Endothelial cell of umbilical vein (primary cell): ENCODE measurements around the gene SC5D. TPM values are rescaled to one million over a fixed set of nuclear protein-coding genes. Genes with fewer than 3 reads are reported as not detected.

ENCODE experiments used
- BruUV-seq: library from RNA; stranded (reverse); fragments of 400-500 nt; replicated peaks from 2 replicates; lab custom pipeline; 2021; lab: Mats Ljungman, UMichigan
- CTCF ChIA-PET: fragments of 300-600, 350-600 bp; sonication (Branson Sonifier 250); formaldehyde crosslinking; loops from one replicate; lab custom pipeline; 2021; ENCODE audit warnings: antibody characterized with exemption, inconsistent platforms; lab: Charles Lee
- POLR2A ChIA-PET: fragments of 300-600, 350-600 bp; sonication (Branson Sonifier 250); formaldehyde crosslinking; loops from one replicate; lab custom pipeline; 2021; ENCODE audit warnings: antibody characterized with exemption, inconsistent platforms; lab: Charles Lee
- DNase-seq: peaks from one replicate; pipeline ENCODE4 v3.0.0-alpha.2; 2011; ENCODE audit warnings: low read depth, low spot score
- FAIRE-seq: peaks from 2 replicates; lab custom pipeline; 2011; peaks lifted over from hg19 to GRCh38; lab: Jason Lieb, UNC
- H2AFZ ChIP-seq: 2 replicates; pipeline ENCODE4 v1.6.0; 2012; ENCODE audit warnings: low read depth, low read length, control low read depth, inconsistent platforms
- H3K27ac ChIP-seq: 2 replicates; pipeline ENCODE4 v1.5.1; 2011; ENCODE audit warnings: low read depth, mild to moderate bottlenecking, control low read depth, low read length, moderate library complexity; ENCODE audit not compliant: insufficient read depth
- H3K27me3 ChIP-seq, 2 experiments: 2 replicates each; pipeline versions ENCODE4 v1.6.0 to v1.6.1; 2011; ENCODE audit warnings: low read length in 2 of 2, mixed read lengths in 1 of 2; ENCODE audit not compliant: control insufficient read depth in 2 of 2, insufficient read depth in 2 of 2
- H3K36me3 ChIP-seq, 2 experiments: 2 replicates in 1 of 2; 3 replicates in 1 of 2; pipeline ENCODE4 v1.5.1; 2011; ENCODE audit warnings: low read length in 2 of 2, mild to moderate bottlenecking in 1 of 2, moderate library complexity in 1 of 2; ENCODE audit not compliant: control insufficient read depth in 2 of 2, insufficient read depth in 2 of 2; ENCODE audit errors: extremely low read depth in 1 of 2
- H3K4me1 ChIP-seq: 3 replicates; pipeline ENCODE4 v1.5.1; 2011; ENCODE audit warnings: mild to moderate bottlenecking, low read length; ENCODE audit not compliant: control insufficient read depth, insufficient read depth; ENCODE audit errors: extremely low read depth
- H3K4me2 ChIP-seq: 2 replicates; pipeline ENCODE4 v1.6.1; 2011; ENCODE audit warnings: low read length, control low read depth, mixed read lengths; ENCODE audit not compliant: insufficient read depth
- H3K4me3 ChIP-seq, 3 experiments: fragments of 200-600 bp in 1 of 3; sonication (generic), shearing (Covaris generic) in 1 of 3; replicated peaks in 1 of 3; 2 replicates each; pipeline ENCODE4 v1.5.1; 2011 to 2016; ENCODE audit warnings: control low read depth in 3 of 3, low read length in 3 of 3, mild to moderate bottlenecking in 2 of 3, inconsistent platforms in 1 of 3, low read depth in 1 of 3, moderate library complexity in 1 of 3; ENCODE audit not compliant: insufficient read depth in 1 of 3
- H3K79me2 ChIP-seq: 2 replicates; pipeline ENCODE4 v1.6.0; 2012; ENCODE audit warnings: low read length, inconsistent platforms; ENCODE audit not compliant: control insufficient read depth, insufficient read depth
- H3K9ac ChIP-seq: replicated peaks from 2 replicates; pipeline ENCODE3; 2011; ENCODE audit warnings: low read length, control low read depth; ENCODE audit not compliant: insufficient read depth; ENCODE audit errors: extremely low read depth
- H3K9me1 ChIP-seq: replicated peaks from 3 replicates; pipeline ENCODE4 v1.6.0; 2011; ENCODE audit warnings: mild to moderate bottlenecking, low read length; ENCODE audit not compliant: control insufficient read depth, insufficient read depth; ENCODE audit errors: extremely low read depth
- H3K9me3 ChIP-seq: replicated peaks from 2 replicates; pipeline ENCODE4 v1.5.1; 2012; ENCODE audit warnings: low read length, inconsistent platforms; ENCODE audit not compliant: control insufficient read depth, insufficient read depth
- H4K20me1 ChIP-seq: replicated peaks from 2 replicates; pipeline ENCODE3; 2011; ENCODE audit warnings: mild to moderate bottlenecking, low read length; ENCODE audit not compliant: control insufficient read depth, insufficient read depth; ENCODE audit errors: extremely low read depth
- CTCF ChIP-seq, 2 donors: IDR thresholded peaks; 1 replicate in 1 of 2; 2 replicates in 1 of 2; pipeline ENCODE4 v1.5.1; 2011; ENCODE audit warnings: low read length in 2 of 2, mild to moderate bottlenecking in 2 of 2, moderate library complexity in 2 of 2, control low read depth in 1 of 2, inconsistent platforms in 1 of 2, low read depth in 1 of 2; ENCODE audit not compliant: insufficient read depth in 1 of 2; ENCODE audit errors: extremely low read depth in 1 of 2
- EZH2 ChIP-seq: IDR thresholded peaks from 2 replicates; pipeline ENCODE4 v1.6.1; 2012; ENCODE audit warnings: borderline replicate concordance, low read depth, mild to moderate bottlenecking, moderate library complexity, low read length, inconsistent platforms; ENCODE audit not compliant: severe bottlenecking
- FOS ChIP-seq: IDR thresholded peaks from 2 replicates; pipeline ENCODE4 v1.6.1; 2011; ENCODE audit warnings: mild to moderate bottlenecking, low read length, moderate library complexity, borderline replicate concordance; ENCODE audit not compliant: insufficient read depth
- GATA2 ChIP-seq: IDR thresholded peaks from 2 replicates; pipeline ENCODE4 v1.7.0; 2011; ENCODE audit warnings: low read depth, mild to moderate bottlenecking, moderate library complexity, mixed read lengths, low read length; ENCODE audit not compliant: insufficient read length, insufficient read depth
- JUN ChIP-seq: IDR thresholded peaks from 2 replicates; pipeline ENCODE4 v1.6.1; 2011; ENCODE audit warnings: borderline replicate concordance, low read depth; ENCODE audit not compliant: insufficient read length, insufficient read depth
- MAX ChIP-seq: IDR thresholded peaks from 2 replicates; pipeline ENCODE4 v1.6.1; 2011; ENCODE audit not compliant: insufficient read depth, insufficient read length
- MYC ChIP-seq: IDR thresholded peaks from one replicate; pipeline ENCODE4 v1.6.1; 2011; ENCODE audit warnings: mild to moderate bottlenecking, low read depth, low read length
- POLR2A ChIP-seq: IDR thresholded peaks from 2 replicates; pipeline ENCODE4 v1.6.1; 2012; ENCODE audit warnings: low read depth, mild to moderate bottlenecking, control low read depth, low read length
- POLR2AphosphoS5 ChIP-seq: IDR thresholded peaks from 2 replicates; pipeline ENCODE4 v1.6.1; 2012; ENCODE audit warnings: low read depth, mild to moderate bottlenecking, control low read depth, low read length, moderate library complexity; ENCODE audit not compliant: insufficient read depth
- dilution Hi-C: fragments of 300-500 bp; cut with MboI; formaldehyde crosslinking; loops from one replicate; pipeline ENCODE4 v1.15.0; 2019; ENCODE audit warnings: low sequenced_read_pairs; ENCODE audit not compliant: extremely low pct_ligation_motif_present
- intact Hi-C: fragments of 100-400 bp; cut with micrococcal nuclease; formaldehyde crosslinking; loops from one replicate; pipeline ENCODE4 v1.10.0; 2022
- polyA plus RNA-seq, 4 experiments: library from polyadenylated mRNA; depleted of rRNA in 3 of 4; stranded (reverse) in 3 of 4; unstranded in 1 of 4; fragments of >200 nt; gene quantifications; 2 replicates each; pipeline versions ENCODE4 v1.2.1 to v1.2.3, GENCODE V29; 2011 to 2012; ENCODE audit warnings: missing spikeins in 1 of 4
- total RNA-seq: library from RNA; stranded (reverse); gene quantifications from 2 replicates; pipeline ENCODE4 v1.2.3, GENCODE V29; 2021

Gene SC5D
- total and polyA plus RNA-seq, 2 donors (not counting 3 experiments of a cell fraction or from before 2014, with no cell fraction given): 37.1 to 40.0 TPM

- no peak overlapping the region for H3K4me3 ChIP-seq
- no peak overlapping the region for H3K4me2 ChIP-seq
- dilution Hi-C loops: no loop called here
- no peak for DNase-seq
- H3K36me3 ChIP-seq: no peaks in the 10 kb centered on the region
- no peak for FAIRE-seq
- H3K27me3 ChIP-seq: no peaks in the 10 kb centered on the region
- BruUV-seq: no TSS peak
- no peaks in the 10 kb centered on the region for H3K4me1 ChIP-seq
- CTCF ChIA-PET: no interaction called here
- no peaks in the 10 kb centered on the region for H4K20me1 ChIP-seq
- H3K27ac ChIP-seq: no peak overlapping the region
- no peak overlapping the region for H2AFZ ChIP-seq
- H3K9me1 ChIP-seq: no peaks in the 10 kb centered on the region
- no peak overlapping the region for H3K9ac ChIP-seq
- intact Hi-C loops: no loop called here
- H3K9me3 ChIP-seq: no peaks in the 10 kb centered on the region
- POLR2A ChIA-PET: no interaction called here
- no peaks in the 10 kb centered on the region for H3K79me2 ChIP-seq
- TF ChIP-seq EZH2 (no peak), MYC (no peak), POLR2A (no peak), CTCF (IDR thresholded peaks at IDR 0.05; ENCODE audit: extremely low read depth in 1 of 2, insufficient read depth in 1 of 2, low read depth in 1 of 2, low read length in 2 of 2) (no peak), MAX (no peak), JUN (no peak), FOS (no peak), GATA2 (no peak), POLR2AphosphoS5 (no peak)
These were observed 58.6 kb downstream of the SC5D start for GRCh38 chr11:121351083-121351630.
